Esophagus muscularis mucosa (tissue), 3 donors: Measurements from ENCODE around the gene FAM221A.

ENCODE experiments used
- EP300 ChIP-seq: sonication (generic); formaldehyde crosslinking; IDR thresholded peaks from one replicate; pipeline ENCODE4 v1.6.1; 2017; ENCODE audit warnings: antibody characterized with exemption
- TF ChIP-seq, protein P1 (sequence below), 3 experiments: fragments of 200-600 bp in 2 of 3; fragments of 450-650 bp in 1 of 3; sonication (generic) in 2 of 3; IDR thresholded peaks; one replicate each; pipeline ENCODE4 v1.5.1; 2017 to 2019; ENCODE audit warnings: antibody characterized with exemption in 3 of 3, mild to moderate bottlenecking in 2 of 3, moderate library complexity in 1 of 3

DNA sequence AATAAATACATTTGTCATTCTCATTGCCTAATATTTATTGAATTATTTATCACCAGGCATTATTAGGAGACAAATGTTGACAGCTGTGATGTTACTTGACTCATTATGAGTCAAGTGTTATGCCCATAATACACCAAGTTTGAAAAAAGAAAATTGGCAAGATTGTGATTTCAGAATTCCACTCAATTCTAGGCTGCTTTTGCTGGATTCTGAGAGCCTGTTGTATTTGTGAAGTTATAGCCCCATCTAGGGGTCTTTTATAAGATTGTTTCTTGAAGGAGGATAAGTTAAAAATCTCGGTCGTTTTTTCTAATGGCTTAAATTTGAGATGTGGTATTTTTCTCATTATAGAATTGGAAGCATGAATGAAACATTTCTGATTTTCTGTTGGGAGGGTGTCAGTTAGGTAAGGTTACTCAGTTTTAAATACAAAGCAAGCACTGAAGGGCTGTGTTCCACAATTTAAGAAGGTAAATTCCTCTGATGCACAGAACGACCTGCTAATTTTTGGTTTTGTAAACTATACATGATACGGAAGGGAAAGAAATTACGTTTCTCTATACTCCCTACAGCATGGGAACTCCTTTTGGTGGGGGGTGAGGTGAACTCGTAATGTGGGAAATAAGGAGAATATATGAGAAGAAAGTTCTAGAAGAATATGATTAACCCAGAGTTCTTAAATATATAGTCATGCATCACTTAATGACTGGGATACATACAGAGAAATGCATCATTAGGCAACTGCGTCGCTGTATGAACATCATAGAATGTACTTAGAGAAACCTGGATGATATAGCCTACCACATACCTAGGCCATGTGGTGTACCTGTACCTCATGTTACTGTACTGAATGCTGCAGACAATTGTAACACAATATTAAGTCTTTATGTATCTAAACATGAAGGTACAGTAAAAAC lies 32.6 kb downstream of the FAM221A start:
- TF ChIP-seq EP300 = no peak
- TF ChIP-seq, protein P1, sequence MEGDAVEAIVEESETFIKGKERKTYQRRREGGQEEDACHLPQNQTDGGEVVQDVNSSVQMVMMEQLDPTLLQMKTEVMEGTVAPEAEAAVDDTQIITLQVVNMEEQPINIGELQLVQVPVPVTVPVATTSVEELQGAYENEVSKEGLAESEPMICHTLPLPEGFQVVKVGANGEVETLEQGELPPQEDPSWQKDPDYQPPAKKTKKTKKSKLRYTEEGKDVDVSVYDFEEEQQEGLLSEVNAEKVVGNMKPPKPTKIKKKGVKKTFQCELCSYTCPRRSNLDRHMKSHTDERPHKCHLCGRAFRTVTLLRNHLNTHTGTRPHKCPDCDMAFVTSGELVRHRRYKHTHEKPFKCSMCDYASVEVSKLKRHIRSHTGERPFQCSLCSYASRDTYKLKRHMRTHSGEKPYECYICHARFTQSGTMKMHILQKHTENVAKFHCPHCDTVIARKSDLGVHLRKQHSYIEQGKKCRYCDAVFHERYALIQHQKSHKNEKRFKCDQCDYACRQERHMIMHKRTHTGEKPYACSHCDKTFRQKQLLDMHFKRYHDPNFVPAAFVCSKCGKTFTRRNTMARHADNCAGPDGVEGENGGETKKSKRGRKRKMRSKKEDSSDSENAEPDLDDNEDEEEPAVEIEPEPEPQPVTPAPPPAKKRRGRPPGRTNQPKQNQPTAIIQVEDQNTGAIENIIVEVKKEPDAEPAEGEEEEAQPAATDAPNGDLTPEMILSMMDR (IDR thresholded peaks at IDR 0.05) = peak; percentile 56 to 59 (median 59)
